Esophagus (tissue), 2 donors: ENCODE results near the gene SYF2. TPM values are rescaled to one million over a fixed set of nuclear protein-coding genes. Genes with fewer than 3 reads are reported as not detected.
"Not testable (repeated sequence)": the region's sequence is repeated elsewhere in the genome, so short reads cannot be mapped to it uniquely, and the experiment has no call there.

Source experiments
- H3K27ac ChIP-seq, 2 donors: one replicate each; pipeline ENCODE4 v1.5.1; 2013; ENCODE audit warnings: low read depth in 2 of 2, mild to moderate bottlenecking in 2 of 2, inconsistent platforms in 1 of 2, low read length in 1 of 2, moderate library complexity in 1 of 2
- H3K27me3 ChIP-seq, 2 donors: one replicate each; pipeline ENCODE4 v1.6.1; 2013; ENCODE audit warnings: low read length in 2 of 2, control low read depth in 1 of 2, mild to moderate bottlenecking in 1 of 2; ENCODE audit not compliant: insufficient read depth in 2 of 2, control insufficient read depth in 1 of 2
- H3K36me3 ChIP-seq, 2 donors: one replicate each; pipeline ENCODE4 v1.6.1; 2013; ENCODE audit warnings: low read length in 1 of 2; ENCODE audit not compliant: control insufficient read depth in 2 of 2, insufficient read depth in 2 of 2
- H3K4me1 ChIP-seq, 2 donors: one replicate each; pipeline ENCODE4 v1.6.1; 2013; ENCODE audit warnings: low read length in 1 of 2; ENCODE audit not compliant: control insufficient read depth in 2 of 2, insufficient read depth in 2 of 2
- H3K4me3 ChIP-seq, 2 donors: one replicate each; pipeline ENCODE4 v1.5.1; 2013; ENCODE audit warnings: low read length in 2 of 2, mild to moderate bottlenecking in 2 of 2, low read depth in 1 of 2, moderate library complexity in 1 of 2
- H3K9me3 ChIP-seq, 2 donors: one replicate each; pipeline ENCODE4 v1.6.1; 2013; ENCODE audit warnings: mild to moderate bottlenecking in 2 of 2, low read depth in 1 of 2, low read length in 1 of 2, moderate library complexity in 1 of 2; ENCODE audit not compliant: control insufficient read depth in 2 of 2, insufficient read depth in 1 of 2
- WGBS, 2 donors: extraction: QIAGEN DNeasy Blood & Tissue Kit; methylation state at CpG; one replicate each; pipeline ENCODE4 v1.1.7; 2013; 5-methylcytosine and 5-hydroxymethylcytosine counted together
- polyA plus RNA-seq, 2 donors: library from polyadenylated mRNA; stranded (reverse); fragments of 200-250 nt; gene quantifications; one replicate each; pipeline ENCODE4 v1.2.3, GENCODE V29; 2013
- donor health status: healthy with polysubstance abuse.
- donor health status: Bipolar disorder and iron deficiency.

Gene SYF2
- polyA plus RNA-seq, 2 donors, result 42.3 to 49.2 TPM

DNA sequence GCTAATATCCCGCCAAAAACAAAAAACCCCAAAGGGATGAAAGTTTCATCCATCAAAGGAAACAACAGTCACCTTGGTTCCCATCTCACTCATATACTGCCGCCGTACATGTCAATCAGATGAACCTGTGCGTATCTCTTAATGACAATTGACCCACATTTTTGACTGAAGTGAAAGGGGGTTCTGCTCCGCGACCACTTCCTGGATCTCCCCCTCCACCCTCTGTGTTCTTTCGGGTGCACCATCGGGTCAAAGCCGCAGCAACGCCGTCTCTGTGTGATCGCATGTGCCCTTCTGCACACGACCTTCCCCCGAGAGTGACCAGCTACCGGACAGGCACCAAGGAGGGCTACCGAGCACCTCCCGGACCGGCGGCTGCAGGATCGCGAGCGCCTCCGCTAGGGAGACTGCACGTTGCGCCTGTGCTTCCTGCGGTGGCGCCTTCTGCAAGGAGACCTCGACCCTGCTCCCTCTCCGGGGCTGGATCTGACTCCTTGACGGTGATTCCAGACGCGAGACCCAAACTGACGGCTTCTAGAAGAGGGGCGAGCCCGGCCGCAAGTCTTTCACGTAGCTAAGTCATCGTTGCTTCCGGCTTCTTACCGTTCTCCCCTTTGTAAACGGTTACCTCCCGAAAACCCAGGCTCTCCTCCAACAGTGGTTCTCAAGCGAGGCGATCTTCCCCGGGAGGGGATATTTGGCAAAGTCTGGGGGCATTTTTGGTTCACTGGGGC, 34.4 kb upstream of the SYF2 start:
- H3K4me3 ChIP-seq, result peak overlapping the region; percentile 40 to 62
- H3K36me3 ChIP-seq, H3K27me3 ChIP-seq, H3K27ac ChIP-seq, H3K9me3 ChIP-seq, H3K4me1 ChIP-seq: not testable (repeated sequence)
- WGBS, 2 donors, result 0 to 1% methylated on average over 15 to 27 of the region's 45 CpGs

DNA sequence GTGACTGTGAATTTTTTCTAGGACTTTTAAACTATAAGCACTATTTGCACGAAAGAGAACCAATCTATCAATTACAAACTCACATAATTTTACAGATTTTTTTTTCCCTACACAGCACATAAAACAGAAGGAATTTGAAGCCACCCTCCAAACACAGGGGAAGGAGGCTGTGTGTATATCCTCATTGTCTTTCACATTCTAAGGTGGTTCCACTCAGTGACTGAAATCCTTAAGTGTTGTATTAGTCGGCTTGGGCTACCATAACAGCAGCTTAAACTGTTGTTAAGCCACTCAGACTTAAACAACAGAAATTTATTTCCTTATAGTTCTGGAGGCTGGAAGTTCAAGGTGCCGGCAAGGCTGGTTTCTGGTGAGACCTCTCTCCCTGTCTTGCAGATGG, 28.0 kb upstream of the SYF2 start:
- H3K4me1 ChIP-seq, H3K27me3 ChIP-seq, H3K9me3 ChIP-seq, H3K4me3 ChIP-seq, H3K27ac ChIP-seq, H3K36me3 ChIP-seq: not testable (repeated sequence)
- 87 to 90% methylated on average over 3 of the region's 3 CpGs for WGBS, 2 donors

DNA sequence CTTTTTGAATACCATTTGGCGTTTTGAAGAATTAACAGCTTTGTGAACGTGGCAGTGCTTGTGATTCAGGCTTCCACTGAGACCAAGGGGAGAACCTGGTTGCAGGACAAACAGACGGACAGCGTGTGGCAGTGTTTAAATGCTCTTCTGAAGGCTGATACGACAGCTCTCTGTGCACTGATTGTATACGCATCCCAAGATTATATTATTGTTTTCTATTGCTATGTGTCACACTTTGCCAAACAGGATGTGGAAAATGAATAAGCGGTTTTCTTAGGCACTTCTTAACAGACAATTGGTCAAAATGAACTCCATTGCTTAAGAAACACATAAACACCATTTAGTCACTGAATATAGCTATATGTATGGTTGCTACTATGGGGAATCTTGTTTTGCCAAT, 27.5 kb upstream of the SYF2 start:
- H3K4me3 ChIP-seq, H3K36me3 ChIP-seq, H3K27me3 ChIP-seq, H3K9me3 ChIP-seq, H3K27ac ChIP-seq, H3K4me1 ChIP-seq: not testable (repeated sequence)
- WGBS, 2 donors, result 57 to 67% methylated on average over 6 to 7 of the region's 7 CpGs

DNA sequence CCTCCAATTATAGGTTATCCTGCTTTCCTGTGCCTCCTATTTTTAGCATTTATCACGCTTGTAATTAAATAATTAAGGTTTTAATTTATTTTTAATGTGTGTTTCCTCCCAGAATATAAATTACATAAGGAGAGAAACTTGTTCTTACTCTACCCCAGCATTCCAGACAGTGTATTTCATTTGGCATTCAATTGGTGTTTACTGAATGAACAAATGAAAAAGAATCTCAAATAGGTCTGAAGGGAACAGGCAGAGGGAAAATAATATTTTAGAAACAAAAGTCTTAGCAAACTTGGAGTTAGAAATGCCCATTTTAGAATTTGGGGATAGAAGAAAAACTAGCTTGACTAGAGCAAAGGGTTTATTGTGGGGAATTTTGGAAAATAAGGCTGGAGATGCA, 24.9 kb upstream of the SYF2 start:
- no peak overlapping the region for H3K27ac ChIP-seq
- WGBS, 2 donors, result 54 to 57% methylated on average over 1 of the region's 1 CpG

DNA sequence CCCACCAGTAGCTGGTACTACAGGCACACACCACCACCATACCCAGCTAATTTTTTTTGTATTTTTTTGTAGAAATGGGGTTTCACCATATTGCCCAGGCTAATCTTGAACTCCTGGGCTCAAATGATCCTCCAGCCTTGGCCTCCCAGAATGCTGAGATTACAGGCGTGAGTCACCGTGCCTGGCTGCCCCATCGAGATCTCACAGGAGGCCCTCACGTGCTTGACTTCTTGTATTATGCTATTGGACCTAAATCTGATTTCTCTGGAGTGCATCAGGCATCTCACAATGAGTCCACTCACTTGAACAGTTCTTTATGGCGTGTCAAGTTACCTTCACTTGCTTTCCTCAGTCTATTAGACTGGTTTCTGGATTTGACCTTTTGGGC, 24.3 kb upstream of the SYF2 start:
- WGBS, 2 donors, result 96 to 97% methylated on average over 5 of the region's 5 CpGs

More for the DNA sequence above, 24.9 kb upstream of the SYF2 start:
- Histone ChIP-seq H3K4me1 (no peaks in the 10 kb centered on the region), H3K9me3 (no peaks in the 10 kb centered on the region), H3K4me3 (no peak overlapping the region), H3K36me3 (no peaks in the 10 kb centered on the region), H3K27me3 (no peaks in the 10 kb centered on the region)

DNA sequence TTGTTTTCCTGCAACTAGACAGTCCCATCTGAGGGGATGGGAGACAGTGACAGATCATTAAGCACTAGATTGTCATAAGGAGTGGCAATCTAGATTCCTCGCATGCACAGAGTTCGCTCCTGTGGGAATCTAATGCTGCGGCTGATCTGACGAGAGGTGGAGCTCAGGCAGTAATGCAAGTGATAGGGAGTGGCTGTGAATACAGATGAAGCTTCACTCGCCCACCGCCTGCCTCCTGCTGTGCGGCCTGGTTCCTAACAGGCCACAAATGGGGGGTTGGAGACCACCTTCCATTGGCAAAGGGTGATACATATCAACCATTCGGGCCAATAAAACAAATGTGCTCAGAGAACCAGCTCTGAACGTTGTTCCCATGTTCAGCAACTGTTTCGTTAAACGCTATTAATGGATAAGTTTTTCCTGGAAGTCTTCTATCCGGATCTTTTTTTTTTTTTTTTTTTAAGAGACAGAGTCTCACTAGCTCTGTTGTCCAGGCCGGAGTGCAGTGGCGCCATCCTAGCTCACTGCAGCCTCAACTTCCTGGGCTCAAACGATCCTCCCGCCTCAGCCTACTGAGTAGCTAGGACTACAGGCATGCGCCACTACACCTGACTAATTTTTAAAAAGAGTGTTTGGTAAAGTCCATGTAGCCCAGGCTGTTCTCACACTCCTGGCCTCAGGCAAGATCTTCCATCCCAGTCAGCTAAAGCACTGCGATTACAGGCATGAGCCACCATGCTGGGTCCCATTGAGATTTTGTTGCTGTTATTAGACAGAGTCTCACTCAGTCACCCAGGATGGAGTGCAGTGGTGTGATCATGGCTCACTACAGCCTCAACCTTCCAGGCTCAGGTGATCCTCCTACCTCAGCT, 23.6 kb upstream of the SYF2 start:
- H3K27me3 ChIP-seq, result no peaks in the 10 kb centered on the region
- 79 to 90% methylated on average over 18 of the region's 18 CpGs for whole genome bisulfite sequencing, 2 donors
- no peaks in the 10 kb centered on the region for H3K36me3 ChIP-seq
- no peaks in the 10 kb centered on the region for H3K4me1 ChIP-seq
- H3K4me3 ChIP-seq, result no peak overlapping the region
- no peak overlapping the region for H3K27ac ChIP-seq
- H3K9me3 ChIP-seq, result no peaks in the 10 kb centered on the region

More for the DNA sequence above, 24.3 kb upstream of the SYF2 start:
- Histone ChIP-seq H3K4me3 (no peak overlapping the region), H3K9me3 (no peaks in the 10 kb centered on the region), H3K36me3 (no peaks in the 10 kb centered on the region), H3K27me3 (no peaks in the 10 kb centered on the region), H3K4me1 (no peaks in the 10 kb centered on the region), H3K27ac (no peak overlapping the region)

DNA sequence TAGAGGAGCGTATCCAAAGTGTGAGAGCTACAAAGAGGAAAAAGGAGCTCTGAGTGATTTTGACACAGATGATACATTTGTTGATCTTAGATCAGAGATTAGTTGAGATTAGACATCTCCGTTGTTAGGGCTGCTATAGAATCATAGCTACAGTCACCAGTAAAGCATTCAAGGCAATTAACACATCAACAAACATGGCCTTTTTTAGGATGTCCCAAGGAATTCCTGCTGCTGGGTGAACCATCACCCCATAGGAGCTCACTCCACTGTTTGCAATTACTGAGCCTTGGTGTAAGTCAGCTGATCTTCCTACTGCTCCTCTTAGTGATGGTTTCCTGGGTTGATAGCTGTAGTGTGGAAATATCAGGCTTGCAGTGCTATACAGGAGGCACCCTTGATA, 21.6 kb upstream of the SYF2 start:
- Histone ChIP-seq H3K36me3 (no peaks in the 10 kb centered on the region), H3K27ac (no peak overlapping the region), H3K27me3 (no peaks in the 10 kb centered on the region), H3K4me1 (no peaks in the 10 kb centered on the region), H3K9me3 (no peaks in the 10 kb centered on the region), H3K4me3 (no peak overlapping the region)
- WGBS, 2 donors, result 71 to 80% methylated on average over 2 of the region's 2 CpGs

DNA sequence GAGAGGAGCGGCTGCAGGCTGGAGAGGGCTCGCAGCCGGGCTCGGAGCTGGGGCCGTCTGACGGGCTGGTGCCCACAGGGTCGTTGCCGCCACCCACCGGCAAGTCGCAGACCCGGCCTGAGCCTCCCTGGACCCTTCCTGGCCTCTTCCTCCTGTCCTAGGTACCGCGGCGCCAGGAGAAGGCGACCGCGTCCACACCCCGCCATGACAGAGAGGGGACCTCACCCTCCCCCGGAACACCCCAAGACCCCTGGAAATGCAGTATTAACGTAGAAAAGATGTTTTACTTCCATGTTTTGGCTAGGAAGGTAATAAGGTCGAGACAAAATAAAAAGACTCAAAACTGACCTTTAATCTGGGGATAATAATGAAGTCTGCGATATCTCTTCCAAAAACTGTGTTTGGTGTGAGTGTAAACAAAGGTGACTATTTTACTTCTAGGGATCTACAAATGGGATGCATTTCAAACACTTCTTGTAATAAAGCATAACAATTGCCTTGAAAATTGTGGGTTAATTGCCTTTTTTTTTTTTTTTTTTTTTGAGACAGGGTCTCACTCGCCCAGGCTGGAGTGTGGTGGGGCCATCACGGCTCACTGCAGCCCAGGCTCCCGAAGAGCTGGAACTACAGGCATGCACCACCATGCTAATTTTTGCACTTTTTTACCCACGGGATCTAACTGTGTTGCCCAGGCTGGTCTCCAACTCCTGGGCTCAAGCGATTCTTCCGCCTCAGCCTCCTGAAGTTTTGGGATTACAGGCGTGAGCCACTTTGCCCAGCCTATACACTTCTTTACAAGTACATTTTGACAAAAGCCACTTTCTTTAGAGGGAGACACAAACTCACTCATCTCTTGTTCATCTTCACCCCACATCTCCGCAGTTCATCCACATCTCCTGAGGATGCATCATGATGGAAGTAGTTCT, 15.8 kb upstream of the SYF2 start:
- Histone ChIP-seq H3K4me1 (peaks cover 0 to 2% of the 10 kb centered on the region in 2 donors), H3K36me3 (peaks cover 9 to 10% of the 10 kb centered on the region in 2 donors), H3K9me3 (no peaks in the 10 kb centered on the region), H3K27ac (peak overlapping the region; percentile 94 to 100), H3K27me3 (no peaks in the 10 kb centered on the region), H3K4me3 (peak overlapping the region; percentile 97 to 99)
- WGBS, 2 donors, result 21 to 24% methylated on average over 26 to 30 of the region's 30 CpGs
